ENCODE data around the gene BTRC. TPM values are rescaled to one million over a fixed set of nuclear protein-coding genes. Genes with fewer than 3 reads are reported as not detected.

Gene BTRC
- polyA plus RNA-seq, 1 donor: 29.4 TPM

- DNase-seq: no peak
These were observed 176.0 kb downstream of the BTRC start for GRCh38 chr10:101529725-101530553.

DNA sequence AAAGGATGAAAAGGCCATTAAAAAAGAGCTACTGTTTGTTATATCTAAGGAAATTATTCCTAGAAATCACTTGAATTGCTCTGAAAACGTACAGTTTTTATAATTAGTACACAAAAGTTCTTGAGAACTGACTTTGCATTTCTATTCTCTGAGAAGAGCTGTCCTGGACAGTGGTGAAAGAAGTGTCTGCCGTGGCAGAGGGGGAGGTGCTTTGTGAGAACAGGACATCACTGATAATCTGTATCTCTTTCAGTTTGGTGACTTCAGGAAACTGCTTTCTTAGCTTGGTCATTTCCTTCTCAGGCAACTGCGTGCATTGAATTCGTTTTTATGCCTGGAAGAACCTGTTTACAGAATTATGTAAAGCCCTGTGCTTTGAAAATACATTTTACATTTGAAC is 182.0 kb downstream of the BTRC start:
- no peak for DNase-seq

- DNase-seq: no peak
These were observed 182.8 kb downstream of the BTRC start for GRCh38 chr10:101536800-101537199.

DNA sequence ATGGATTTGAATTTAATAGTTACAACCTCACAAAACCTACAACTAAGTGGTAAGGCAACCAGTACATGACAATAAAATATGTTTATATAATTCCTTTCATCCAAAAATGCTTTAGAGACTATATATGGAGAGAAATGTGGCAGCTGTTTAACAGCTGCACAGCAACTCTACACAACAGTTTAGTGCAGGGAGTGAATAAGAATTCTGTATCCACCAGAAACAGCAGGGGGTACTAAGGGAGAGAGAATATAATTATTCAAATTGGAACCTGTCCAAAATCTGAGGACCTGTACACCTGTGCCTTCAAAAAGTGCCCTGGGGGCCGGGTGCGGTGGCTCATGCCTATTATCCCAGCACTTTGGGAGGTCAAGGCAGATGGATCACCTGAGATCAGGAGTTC is 184.5 kb downstream of the BTRC start:
- DNase-seq: peak; percentile 17

DNA sequence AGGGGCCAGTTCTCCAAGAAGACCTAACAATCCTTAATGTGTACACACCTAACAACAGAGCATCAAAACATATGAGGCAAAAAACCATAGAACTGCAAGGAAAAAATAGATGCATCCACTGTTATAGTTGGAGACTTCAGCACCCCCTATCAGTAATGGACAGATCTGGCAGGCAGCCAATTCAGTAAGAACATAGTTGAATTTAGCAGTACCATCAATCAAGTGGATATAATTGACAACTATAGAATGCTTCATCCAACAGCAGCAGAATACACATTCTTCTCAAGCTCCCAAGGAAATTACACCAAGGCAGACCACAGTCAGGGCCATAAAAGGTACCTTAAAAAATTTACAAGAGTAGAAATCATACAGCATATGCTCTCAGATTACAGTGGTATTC is 191.9 kb downstream of the BTRC start:
- no peak for DNase-seq

DNA sequence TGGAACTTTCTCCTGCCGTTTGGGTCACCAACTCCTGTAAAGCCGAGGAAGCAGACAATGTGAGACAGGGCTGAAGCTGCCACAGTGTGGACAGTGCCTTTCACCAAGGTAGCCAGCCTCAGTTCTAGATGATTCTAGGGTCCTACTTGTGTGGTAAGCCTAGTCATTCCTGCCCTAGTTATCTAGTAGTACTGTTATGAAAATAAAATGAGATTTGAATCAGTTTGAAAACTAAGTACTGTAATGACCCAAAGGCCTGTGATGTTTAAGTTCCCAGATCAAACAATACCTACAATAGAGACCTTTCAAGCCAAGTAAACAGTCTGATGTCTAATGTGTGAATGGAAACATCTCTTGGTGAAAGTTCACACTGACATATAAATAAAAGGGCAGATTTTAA is 197.0 kb downstream of the BTRC start:
- no peak for DNase-seq

DNA sequence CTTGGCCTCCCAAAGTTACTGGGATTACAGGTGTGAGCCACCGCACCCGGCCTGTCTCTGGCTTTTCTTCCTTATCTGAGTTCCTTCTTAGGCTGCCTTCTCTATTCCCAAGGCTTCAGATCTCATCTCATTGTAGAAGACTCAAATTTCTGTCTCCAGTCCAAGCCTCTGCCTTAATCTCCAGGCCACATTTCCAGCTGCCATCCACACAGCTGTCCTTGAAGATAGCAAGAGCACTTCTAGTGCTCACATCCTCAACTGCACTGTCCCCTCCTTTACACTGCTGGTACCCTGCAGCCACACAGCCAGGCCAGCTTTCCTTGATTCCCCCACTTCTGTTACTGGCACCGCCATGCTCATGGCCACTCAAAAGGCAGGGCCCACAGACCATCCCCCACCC is 198.5 kb downstream of the BTRC start:
- DNase-seq: no peak

GRCh38 chr10:101557541-101557940 is 203.6 kb downstream of the BTRC start:
- DNase-seq: no peak

- DNase-seq: no peak
These were observed 204.2 kb downstream of the BTRC start for GRCh38 chr10:101558204-101558603.

GRCh38 chr10:101558671-101559595 is 205.0 kb downstream of the BTRC start:
- DNase-seq: no peak

GRCh38 chr10:101559596-101560297 is 205.8 kb downstream of the BTRC start:
- no peak for DNase-seq

- no peak for DNase-seq
These were observed 206.5 kb downstream of the BTRC start for GRCh38 chr10:101560298-101561067.

GRCh38 chr10:101561068-101561915 is 207.3 kb downstream of the BTRC start:
- DNase-seq: no peak

DNA sequence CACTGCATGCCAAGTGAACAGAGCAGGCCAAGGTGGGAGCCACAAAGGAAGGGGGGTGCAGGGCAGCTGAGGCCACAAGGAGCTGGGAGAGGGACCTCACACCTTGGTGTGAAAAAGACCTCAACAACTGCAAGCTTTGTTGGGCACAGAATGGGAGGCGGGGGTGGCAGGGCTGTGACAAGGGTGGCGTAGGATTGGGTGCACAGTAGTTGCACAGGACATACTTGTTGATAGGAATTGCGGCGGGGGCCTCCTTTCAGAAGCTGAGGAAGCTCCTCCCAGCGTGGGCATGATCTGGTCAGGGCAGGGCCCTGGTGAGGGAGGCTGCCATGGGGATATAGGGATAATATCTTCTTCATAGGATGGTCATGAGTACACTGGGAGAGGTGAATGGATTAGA is 208.3 kb downstream of the BTRC start:
- DNase-seq: no peak

DNA sequence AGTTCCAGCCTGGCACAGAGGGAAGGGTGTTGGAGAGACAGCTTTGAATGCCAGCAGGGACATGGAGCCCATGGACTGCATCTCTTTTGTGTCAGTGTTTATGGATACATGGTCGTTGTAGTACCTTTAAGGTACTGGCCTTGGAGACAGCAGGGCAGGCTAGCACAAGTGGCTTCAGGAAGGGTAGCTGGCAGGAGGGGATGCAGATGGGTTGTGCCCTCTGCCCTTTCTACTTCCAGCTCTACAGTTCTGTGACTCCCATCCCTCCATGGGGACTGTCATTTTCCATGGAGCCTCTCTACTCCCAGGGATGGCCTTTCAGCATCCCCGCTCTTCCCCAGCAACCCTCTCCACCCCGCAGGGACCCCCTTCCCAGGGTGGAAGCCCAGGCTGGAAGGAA is 209.0 kb downstream of the BTRC start:
- no peak for DNase-seq

DNA sequence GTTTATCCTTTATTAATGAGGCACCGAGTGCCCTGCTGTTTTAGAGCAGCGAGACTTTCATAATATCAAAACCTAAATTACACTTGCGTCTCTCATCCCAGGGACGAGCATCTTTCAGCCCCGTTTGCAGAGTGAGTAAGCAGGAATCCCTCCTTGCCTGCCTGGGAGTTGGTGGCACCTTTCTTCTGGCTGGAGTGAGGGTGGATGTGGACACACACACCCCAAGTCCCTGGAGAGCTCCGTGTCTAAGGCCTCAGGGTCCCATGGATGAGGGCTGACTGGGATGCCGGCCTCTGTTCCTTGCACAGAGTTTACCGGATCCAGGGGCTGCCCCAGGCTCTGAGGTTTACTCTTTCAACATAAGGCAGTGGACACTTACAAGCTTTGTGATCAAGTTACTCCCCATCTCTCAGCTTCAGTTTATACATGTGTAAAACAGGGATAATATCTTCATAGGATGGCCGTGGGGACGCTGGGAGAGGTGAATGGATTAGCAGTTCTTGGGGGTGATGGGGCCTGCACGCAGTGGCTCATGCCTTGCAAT is 209.6 kb downstream of the BTRC start:
- DNase-seq: no peak

- no peak for DNase-seq
These were observed 210.6 kb downstream of the BTRC start for GRCh38 chr10:101564490-101564991.

DNA sequence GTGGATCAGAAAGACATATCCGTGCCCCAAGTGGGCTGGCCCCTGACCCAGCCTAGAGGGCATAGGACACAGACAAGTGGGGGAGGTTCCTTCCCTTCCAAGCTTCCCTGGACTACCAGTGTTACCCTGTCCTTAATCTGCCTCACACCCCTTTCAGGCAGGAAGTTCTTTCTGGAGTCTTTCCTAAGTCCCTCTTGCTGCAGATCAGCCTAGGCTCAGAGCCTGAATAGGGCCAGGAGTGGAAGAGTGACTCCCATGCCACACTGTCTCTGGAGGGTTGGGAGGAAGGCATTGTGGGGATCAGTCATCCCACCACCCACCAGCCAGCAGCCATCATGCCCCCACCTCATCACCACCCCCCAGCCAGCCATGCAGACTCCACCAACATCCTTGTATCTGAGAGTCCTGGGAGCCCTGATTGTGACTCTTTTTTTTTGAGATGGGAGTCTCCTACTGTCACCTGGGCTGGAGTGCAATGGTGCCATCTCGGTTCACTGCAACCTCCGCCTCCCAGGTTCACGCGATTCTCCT is 211.5 kb downstream of the BTRC start:
- DNase-seq: no peak

DNA sequence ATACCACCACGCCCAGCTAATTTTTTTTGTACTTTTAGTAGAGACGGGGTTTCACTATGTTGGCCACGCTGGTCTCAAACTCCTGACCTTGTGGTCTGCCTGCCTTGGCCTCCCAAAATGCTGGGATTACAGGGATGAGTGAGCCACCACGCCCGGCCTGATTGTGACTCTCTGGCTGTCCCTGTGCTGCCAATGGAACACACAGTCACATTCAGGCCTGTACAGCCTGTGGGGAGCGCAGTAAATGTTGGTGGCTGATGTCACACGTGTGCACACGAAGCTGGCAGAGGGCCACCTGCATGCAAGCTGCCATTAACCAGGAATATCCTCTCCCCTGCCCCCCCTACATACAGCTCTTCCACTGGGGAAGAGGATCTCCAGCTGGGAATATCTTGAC is 212.0 kb downstream of the BTRC start:
- DNase-seq: no peak
